C4-2B (cell line): ENCODE data around the gene SDR39U1.

Experiments
- ZFX ChIP-seq: fragments of 450-650 bp; IDR thresholded peaks from 2 replicates; pipeline ENCODE4 v1.6.1; 2017
- TF ChIP-seq, protein P1 (sequence below): fragments of 450-650 bp; conservative IDR thresholded peaks from 2 replicates; pipeline ENCODE4 v1.5.1; 2017; ENCODE audit warnings: mild to moderate bottlenecking

DNA sequence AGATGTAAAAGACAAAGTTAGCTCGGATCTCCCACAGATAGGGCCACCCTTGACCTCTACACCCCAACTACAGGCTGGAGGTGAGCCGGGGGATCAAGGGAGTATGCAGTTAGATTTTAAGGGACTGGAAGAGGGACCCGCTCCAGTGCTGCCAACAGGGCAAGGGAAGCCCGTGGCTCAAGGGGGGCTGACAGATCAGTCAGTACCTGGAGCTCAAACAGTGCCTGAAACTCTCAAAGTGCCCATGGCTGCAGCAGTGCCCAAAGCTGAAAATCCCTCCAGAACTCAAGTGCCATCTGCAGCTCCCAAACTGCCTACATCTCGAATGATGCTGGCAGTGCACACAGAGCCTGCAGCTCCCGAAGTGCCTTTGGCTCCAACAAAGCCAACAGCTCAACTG is 33.4 kb downstream of the SDR39U1 start:
- TF ChIP-seq, protein P1, sequence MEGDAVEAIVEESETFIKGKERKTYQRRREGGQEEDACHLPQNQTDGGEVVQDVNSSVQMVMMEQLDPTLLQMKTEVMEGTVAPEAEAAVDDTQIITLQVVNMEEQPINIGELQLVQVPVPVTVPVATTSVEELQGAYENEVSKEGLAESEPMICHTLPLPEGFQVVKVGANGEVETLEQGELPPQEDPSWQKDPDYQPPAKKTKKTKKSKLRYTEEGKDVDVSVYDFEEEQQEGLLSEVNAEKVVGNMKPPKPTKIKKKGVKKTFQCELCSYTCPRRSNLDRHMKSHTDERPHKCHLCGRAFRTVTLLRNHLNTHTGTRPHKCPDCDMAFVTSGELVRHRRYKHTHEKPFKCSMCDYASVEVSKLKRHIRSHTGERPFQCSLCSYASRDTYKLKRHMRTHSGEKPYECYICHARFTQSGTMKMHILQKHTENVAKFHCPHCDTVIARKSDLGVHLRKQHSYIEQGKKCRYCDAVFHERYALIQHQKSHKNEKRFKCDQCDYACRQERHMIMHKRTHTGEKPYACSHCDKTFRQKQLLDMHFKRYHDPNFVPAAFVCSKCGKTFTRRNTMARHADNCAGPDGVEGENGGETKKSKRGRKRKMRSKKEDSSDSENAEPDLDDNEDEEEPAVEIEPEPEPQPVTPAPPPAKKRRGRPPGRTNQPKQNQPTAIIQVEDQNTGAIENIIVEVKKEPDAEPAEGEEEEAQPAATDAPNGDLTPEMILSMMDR = no peak
- TF ChIP-seq ZFX = no peak
